ENCODE results near the gene TUT4. TPM values are rescaled to one million over a fixed set of nuclear protein-coding genes. Genes with fewer than 3 reads are reported as not detected.

Gene TUT4
- total and polyA plus RNA-seq, 2 donors: 27.0 to 145 TPM

DNA sequence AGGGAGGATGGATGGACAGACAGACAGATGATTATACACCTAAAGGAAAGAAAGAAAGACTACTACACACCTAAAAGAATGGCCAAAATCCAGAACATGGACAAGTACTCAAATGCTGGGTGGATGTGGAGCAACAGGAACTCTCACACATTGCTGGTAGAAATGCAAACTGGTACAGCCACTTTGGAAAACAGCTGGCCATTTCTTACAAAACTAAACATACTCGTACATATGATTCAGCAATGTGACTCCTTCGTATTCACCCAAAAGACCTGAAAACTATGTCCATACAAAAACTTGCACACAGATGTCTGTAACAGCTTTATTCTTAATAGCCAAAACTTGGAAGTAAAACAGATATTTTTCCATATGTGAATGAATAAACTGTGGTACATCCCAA lies 97.2 kb downstream of the TUT4 start:
- H3K4me3 ChIP-seq (ENCODE audit: low read depth, low read length): no peak overlapping the region
- peaks cover 4% of the 10 kb centered on the region for H3K36me3 ChIP-seq (ENCODE audit: insufficient read depth)
- no peak overlapping the region for H3K27ac ChIP-seq (ENCODE audit: low read depth)
- H3K4me1 ChIP-seq (ENCODE audit: insufficient read depth): no peaks in the 10 kb centered on the region
- 96% methylated on average over 2 of the region's 2 CpGs for WGBS
- no peak for DNase-seq (ENCODE audit: extremely low spot score)

DNA sequence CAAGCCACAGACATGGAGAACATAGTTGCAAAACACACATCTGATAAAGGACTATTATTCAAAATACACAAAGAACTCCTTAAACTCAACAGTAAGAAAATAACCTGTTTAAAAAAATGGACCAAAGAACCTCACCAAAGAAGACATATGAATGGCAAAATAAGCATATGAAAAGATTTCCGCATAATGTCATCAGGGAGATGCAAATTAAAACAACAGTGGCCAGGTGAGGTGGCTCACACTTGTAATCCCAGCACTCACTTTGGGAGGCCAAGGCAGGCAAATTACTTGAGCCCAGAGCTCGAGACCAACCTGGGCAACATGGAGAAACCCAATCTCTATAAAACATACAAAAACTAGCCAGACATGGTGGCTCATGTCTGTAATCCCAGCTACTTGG lies 98.1 kb downstream of the TUT4 start:
- Histone ChIP-seq H3K36me3 (ENCODE audit: insufficient read depth) (peaks cover 4% of the 10 kb centered on the region), H3K4me3 (ENCODE audit: low read depth, low read length) (no peak overlapping the region), H3K4me1 (ENCODE audit: insufficient read depth) (no peaks in the 10 kb centered on the region), H3K27ac (ENCODE audit: low read depth) (no peak overlapping the region)
- WGBS: 95% methylated on average over 2 of the region's 2 CpGs
- no peak for DNase-seq (ENCODE audit: extremely low spot score)

DNA sequence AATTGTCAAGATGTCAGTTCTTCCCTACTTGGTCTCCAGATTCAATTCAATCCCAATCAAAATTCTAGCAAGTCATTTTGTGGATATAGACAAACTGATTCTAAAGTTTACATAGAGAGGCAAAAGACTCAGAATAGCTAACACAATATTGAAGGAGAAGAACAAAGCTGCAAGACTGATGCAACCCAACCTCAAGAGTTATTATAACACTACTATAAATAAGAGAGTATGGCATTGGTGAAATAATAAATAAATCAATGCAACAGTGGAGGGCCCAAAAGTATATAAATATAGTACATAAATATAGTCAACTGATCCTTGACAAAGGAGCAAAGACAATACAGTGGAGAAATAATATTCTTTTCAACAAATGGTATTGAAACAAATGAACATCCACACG lies 98.8 kb downstream of the TUT4 start:
- no peak overlapping the region for H3K4me3 ChIP-seq (ENCODE audit: low read depth, low read length)
- H3K27ac ChIP-seq (ENCODE audit: low read depth): no peak overlapping the region
- no peaks in the 10 kb centered on the region for H3K4me1 ChIP-seq (ENCODE audit: insufficient read depth)
- WGBS: 94% methylated on average over 1 of the region's 1 CpG
- H3K36me3 ChIP-seq (ENCODE audit: insufficient read depth): peaks cover 4% of the 10 kb centered on the region
- DNase-seq (ENCODE audit: extremely low spot score): no peak

DNA sequence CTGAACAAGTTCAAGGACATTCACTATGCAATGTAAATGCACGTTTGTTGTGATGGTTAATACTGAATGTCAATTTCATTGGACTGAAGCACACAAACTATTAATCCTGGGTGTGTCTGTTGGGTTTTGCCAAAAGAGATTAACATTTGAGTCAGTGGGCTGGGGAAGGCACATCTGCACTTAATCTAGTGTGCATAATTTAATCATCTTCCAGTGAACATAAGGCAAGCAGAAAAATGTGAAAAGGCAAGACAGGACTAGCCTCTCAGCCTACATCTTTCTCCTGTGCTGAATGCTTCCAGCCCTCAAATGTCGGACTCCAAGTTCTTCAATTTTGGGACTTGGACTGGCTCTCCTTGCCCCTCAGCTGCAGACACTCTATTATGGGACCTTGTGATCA lies 108.4 kb downstream of the TUT4 start:
- H3K36me3 ChIP-seq (ENCODE audit: insufficient read depth): peaks cover 2% of the 10 kb centered on the region
- H3K4me3 ChIP-seq (ENCODE audit: low read depth, low read length): no peak overlapping the region
- no peak for DNase-seq (ENCODE audit: extremely low spot score)
- WGBS: 72% methylated on average over 2 of the region's 2 CpGs
- H3K4me1 ChIP-seq (ENCODE audit: insufficient read depth): no peaks in the 10 kb centered on the region
- H3K27ac ChIP-seq (ENCODE audit: low read depth): no peak overlapping the region

DNA sequence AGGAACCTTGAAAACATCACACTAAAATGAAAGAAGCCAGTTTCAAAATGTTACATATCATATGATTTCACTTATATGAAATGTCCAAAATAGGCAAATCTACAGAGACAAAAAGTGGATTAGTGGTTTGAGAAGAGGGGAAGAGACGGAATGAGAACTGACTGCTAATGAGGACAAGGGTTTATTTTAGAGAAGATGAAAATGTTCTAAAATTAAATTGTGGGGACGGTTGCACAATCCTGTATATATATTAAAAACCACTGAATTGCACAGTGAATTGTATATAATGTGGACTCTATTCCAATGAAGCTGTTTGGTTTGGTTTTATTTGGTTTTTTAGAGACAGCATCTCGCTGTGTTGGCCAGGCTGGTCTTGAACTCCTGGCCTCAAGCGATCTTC lies 112.9 kb downstream of the TUT4 start:
- Histone ChIP-seq H3K4me1 (ENCODE audit: insufficient read depth) (no peaks in the 10 kb centered on the region), H3K36me3 (ENCODE audit: insufficient read depth) (peaks cover under 1% of the 10 kb centered on the region)
- WGBS: 93% methylated on average over 4 of the region's 4 CpGs

DNA sequence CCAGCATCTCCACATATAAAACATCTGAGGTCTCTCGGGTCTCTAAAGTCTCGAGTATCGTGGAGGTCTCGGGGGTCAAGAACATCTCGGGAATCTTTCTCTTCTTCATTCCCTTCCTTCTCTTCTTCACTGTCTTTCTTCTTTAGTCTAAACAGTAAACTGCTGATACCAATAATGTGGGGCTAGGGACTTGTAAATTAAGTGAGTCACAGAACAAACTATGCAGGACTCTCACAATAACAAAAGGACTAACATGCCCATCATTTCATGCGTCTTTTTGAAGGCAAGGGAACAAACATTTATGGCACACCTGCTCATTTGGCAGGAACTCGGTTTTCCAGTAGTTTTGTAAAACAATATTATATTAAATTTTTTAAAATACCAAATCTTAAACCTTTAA lies 116.1 kb downstream of the TUT4 start:
- Histone ChIP-seq H3K4me3 (ENCODE audit: low read depth, low read length) (no peak overlapping the region), H3K36me3 (ENCODE audit: insufficient read depth) (peaks cover 4% of the 10 kb centered on the region), H3K27ac (ENCODE audit: low read depth) (no peak overlapping the region), H3K4me1 (ENCODE audit: insufficient read depth) (no peaks in the 10 kb centered on the region)
- no peak for DNase-seq (ENCODE audit: extremely low spot score)
- 91% methylated on average over 7 of the region's 7 CpGs for WGBS

More for the DNA sequence above, 112.9 kb downstream of the TUT4 start:
- Histone ChIP-seq H3K4me3 (ENCODE audit: low read depth, low read length) (no peak overlapping the region), H3K27ac (ENCODE audit: low read depth) (no peak overlapping the region)
- no peak for DNase-seq (ENCODE audit: extremely low spot score)

DNA sequence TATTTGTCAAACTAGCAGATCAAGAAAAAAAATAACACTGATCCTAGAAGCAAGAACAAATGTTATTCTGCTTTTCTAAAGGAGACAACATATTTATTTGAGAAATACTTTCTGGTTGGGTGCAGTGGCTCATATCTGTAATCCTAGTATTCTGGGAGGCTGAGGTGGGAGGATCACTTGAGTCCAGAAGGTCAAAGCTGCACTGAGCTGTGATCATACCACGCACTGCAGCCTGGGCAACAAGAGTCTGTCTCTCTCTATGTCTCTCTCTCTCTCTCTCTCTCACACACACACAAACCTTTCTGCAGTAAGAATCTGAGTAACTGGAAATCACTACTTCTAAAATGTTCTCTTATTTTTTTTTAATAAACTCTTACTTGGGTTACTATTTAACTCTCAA lies 117.2 kb downstream of the TUT4 start:
- peaks cover 4% of the 10 kb centered on the region for H3K36me3 ChIP-seq (ENCODE audit: insufficient read depth)
- 98% methylated on average over 1 of the region's 1 CpG for WGBS
- DNase-seq (ENCODE audit: extremely low spot score): no peak
- no peaks in the 10 kb centered on the region for H3K4me1 ChIP-seq (ENCODE audit: insufficient read depth)
- H3K27ac ChIP-seq (ENCODE audit: low read depth): no peak overlapping the region
- no peak overlapping the region for H3K4me3 ChIP-seq (ENCODE audit: low read depth, low read length)

DNA sequence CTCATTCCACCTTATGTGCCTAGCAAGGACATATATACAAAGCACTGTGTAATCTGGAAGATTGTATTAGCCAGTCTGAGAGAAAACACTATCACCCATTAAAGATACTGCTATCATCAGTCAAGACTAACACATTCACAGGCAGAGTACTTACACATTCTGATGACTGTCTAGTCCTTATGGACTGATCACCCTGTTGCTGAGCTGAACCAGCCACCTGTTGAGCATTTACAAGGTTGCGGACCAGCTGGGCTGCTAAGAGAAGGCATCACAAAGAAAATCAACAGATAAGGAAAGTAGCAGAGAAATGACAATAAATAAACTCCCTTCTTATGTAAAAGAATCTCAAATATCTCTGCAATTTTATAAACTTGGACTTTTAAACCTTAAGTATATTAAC lies 117.7 kb downstream of the TUT4 start:
- no peak overlapping the region for H3K27ac ChIP-seq (ENCODE audit: low read depth)
- H3K36me3 ChIP-seq (ENCODE audit: insufficient read depth): peaks cover 4% of the 10 kb centered on the region
- 93% methylated on average over 1 of the region's 1 CpG for WGBS
- no peaks in the 10 kb centered on the region for H3K4me1 ChIP-seq (ENCODE audit: insufficient read depth)
- no peak for DNase-seq (ENCODE audit: extremely low spot score)
- no peak overlapping the region for H3K4me3 ChIP-seq (ENCODE audit: low read depth, low read length)

DNA sequence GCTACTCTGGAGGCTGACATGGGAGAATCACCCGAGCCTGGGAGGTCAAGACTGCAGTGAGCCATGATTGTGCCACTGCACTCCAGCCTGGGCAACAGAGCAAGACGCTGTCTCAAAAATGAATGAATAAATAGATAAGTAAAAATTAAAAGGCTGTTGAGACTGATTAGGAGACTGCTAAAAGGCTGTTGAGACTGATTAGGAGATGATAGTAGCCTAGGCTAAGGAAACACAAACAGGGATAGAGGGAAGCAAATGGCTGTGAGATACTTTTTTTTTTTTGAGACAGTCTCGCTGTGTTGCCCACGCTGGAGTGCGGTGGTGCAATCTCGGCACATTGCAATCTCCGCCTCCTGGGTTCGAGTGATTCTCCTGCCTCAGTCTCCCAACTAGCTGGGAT lies 120.1 kb downstream of the TUT4 start:
- Histone ChIP-seq H3K36me3 (ENCODE audit: insufficient read depth) (peaks cover 4% of the 10 kb centered on the region), H3K27ac (ENCODE audit: low read depth) (no peak overlapping the region), H3K4me3 (ENCODE audit: low read depth, low read length) (no peak overlapping the region), H3K4me1 (ENCODE audit: insufficient read depth) (no peaks in the 10 kb centered on the region)
- no peak for DNase-seq (ENCODE audit: extremely low spot score)
- 95% methylated on average over 8 of the region's 8 CpGs for WGBS

DNA sequence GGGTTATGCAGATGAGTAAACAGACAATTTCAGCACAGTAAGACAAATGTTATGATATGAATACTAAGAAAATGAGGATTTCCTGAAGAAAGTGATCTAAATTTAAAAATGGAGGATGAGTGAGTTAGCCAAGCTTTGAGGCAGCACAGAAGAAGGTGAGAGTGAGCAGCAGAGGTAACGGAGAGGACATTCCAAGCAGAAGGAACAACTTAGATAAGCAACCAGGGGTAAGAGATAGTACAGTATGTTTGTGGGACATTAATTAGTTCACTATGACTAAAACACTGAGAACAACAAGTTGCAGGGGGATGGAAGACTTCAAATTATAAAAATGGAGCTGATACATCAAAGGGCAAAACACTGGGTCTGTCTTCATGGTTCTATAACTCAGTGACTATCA lies 125.7 kb downstream of the TUT4 start:
- no peak overlapping the region for H3K4me3 ChIP-seq (ENCODE audit: low read depth, low read length)
- no peak for DNase-seq (ENCODE audit: extremely low spot score)
- no peak overlapping the region for H3K27ac ChIP-seq (ENCODE audit: low read depth)
- H3K4me1 ChIP-seq (ENCODE audit: insufficient read depth): no peaks in the 10 kb centered on the region
- WGBS: 95% methylated on average over 1 of the region's 1 CpG
- H3K36me3 ChIP-seq (ENCODE audit: insufficient read depth): peaks cover 2% of the 10 kb centered on the region

DNA sequence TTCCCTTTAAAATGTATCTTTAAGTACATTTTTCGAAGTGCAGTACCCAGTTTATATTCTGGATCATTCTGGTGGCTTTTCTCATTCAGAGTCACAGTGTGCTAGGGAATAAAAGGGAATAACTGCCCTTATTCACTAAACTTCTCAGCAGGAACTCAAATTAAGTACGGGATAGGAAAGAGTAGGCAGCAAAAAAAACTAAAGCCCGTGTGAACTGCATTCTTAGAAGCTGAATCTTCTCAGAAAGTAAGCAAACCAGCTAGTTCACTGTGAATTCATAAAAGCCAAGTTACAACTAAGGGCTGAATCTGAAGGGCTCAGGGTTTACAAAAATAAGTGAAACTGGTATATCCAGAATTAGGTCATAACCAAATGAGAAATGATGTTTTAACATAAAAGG lies 126.5 kb downstream of the TUT4 start:
- H3K36me3 ChIP-seq (ENCODE audit: insufficient read depth): peaks cover 2% of the 10 kb centered on the region
- 78% methylated on average over 3 of the region's 3 CpGs for WGBS
- H3K27ac ChIP-seq (ENCODE audit: low read depth): no peak overlapping the region
- no peaks in the 10 kb centered on the region for H3K4me1 ChIP-seq (ENCODE audit: insufficient read depth)
- H3K4me3 ChIP-seq (ENCODE audit: low read depth, low read length): no peak overlapping the region
- DNase-seq (ENCODE audit: extremely low spot score): no peak

DNA sequence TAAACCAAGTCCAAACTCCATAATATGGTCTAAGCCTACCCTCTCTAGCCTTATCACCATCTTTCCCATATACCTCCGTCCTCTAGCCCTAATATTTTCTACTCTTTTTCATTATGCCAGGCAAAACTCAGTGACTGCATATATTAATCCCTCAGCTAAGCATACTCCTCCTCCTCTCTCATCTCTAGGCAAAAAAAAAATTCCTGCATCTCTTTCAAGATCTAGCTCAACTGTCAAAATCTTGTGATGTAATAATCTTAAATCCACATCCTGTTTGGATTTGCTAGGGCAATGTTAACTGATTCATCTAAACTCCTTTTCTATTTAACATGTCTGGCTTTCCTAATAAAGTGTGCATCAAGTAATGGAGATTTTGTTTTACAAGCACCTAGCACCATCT lies 128.1 kb downstream of the TUT4 start:
- Histone ChIP-seq H3K27ac (ENCODE audit: low read depth) (no peak overlapping the region), H3K4me1 (ENCODE audit: insufficient read depth) (no peaks in the 10 kb centered on the region), H3K4me3 (ENCODE audit: low read depth, low read length) (no peak overlapping the region), H3K36me3 (ENCODE audit: insufficient read depth) (peaks cover 2% of the 10 kb centered on the region)
- 81% methylated on average over 1 of the region's 1 CpG for WGBS
- no peak for DNase-seq (ENCODE audit: extremely low spot score)

DNA sequence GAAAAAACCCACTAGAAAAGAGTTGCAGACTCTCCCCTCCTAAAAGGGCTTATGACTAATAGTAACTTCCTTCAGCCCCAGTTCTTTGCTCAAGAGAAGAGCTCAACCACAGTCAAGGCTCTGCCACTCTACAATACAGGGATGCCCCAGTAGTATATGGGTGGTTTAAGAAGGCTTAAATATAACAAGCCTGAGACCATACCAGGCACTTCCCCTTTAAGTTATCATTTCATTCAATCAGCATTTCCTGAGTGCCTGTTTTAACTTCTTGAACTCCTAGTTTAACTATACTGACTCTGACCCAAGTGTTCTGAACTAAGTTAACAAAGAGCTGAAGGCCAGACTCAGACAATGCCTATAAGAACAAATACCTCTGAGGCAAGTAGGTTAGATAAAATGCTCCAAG lies 128.7 kb downstream of the TUT4 start:
- H3K36me3 ChIP-seq (ENCODE audit: insufficient read depth): peaks cover 2% of the 10 kb centered on the region
- no peaks in the 10 kb centered on the region for H3K4me1 ChIP-seq (ENCODE audit: insufficient read depth)
- H3K4me3 ChIP-seq (ENCODE audit: low read depth, low read length): no peak overlapping the region
- no peak overlapping the region for H3K27ac ChIP-seq (ENCODE audit: low read depth)
- no peak for DNase-seq (ENCODE audit: extremely low spot score)

DNA sequence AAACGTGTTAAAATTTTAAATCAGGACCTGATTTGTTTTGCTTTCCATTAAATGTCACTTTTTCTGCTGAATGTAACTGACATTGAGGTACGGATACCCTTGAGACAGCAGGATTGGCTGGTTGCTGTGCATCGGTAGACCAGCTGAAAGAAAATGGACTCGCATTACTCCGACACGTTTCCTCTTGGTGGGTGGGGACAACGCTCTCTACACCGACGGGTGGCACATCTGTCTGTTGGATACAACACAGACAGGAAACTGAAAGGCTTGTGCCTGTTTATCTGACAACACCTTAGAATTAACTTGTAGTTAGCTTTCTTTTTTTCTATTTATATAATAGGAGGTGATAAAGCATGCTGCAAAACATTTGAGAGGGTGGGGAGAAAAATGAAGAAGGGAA lies 129.1 kb downstream of the TUT4 start:
- H3K27ac ChIP-seq (ENCODE audit: low read depth): no peak overlapping the region
- 54% methylated on average over 9 of the region's 9 CpGs for WGBS
- no peak for DNase-seq (ENCODE audit: extremely low spot score)
- H3K4me1 ChIP-seq (ENCODE audit: insufficient read depth): no peaks in the 10 kb centered on the region
- no peak overlapping the region for H3K4me3 ChIP-seq (ENCODE audit: low read depth, low read length)
- H3K36me3 ChIP-seq (ENCODE audit: insufficient read depth): peaks cover 2% of the 10 kb centered on the region

DNA sequence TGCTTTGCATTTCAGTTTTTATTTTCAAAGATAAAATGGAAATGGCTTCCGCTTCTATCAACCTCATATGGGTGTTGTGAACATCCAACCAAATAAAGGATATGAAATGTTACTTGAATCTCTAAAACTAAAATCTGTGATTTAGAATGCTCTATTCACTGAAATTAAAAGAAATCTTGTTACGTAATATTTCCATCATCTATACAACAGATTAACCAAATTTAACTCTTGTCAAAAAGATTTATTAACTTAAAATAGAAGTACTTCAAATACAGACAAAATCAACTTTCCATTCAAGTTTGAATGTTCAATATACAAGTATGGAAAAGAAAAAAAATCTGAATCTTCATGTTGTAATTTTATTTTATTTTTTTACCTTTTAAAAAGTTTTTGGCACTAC lies 129.8 kb downstream of the TUT4 start:
- Histone ChIP-seq H3K27ac (ENCODE audit: low read depth) (no peak overlapping the region), H3K4me3 (ENCODE audit: low read depth, low read length) (no peak overlapping the region), H3K4me1 (ENCODE audit: insufficient read depth) (no peaks in the 10 kb centered on the region), H3K36me3 (ENCODE audit: insufficient read depth) (peaks cover 2% of the 10 kb centered on the region)
- WGBS: 95% methylated on average over 2 of the region's 2 CpGs
- no peak for DNase-seq (ENCODE audit: extremely low spot score)
